SK-N-SH treated with all-trans-retinoic acid at 6 μM for 48 hours (cell line): ENCODE measurements around the gene SFN.

Source experiments
- BACH2 ChIP-seq: fragments of 250-450 bp; sonication (Bioruptor Pico); IDR thresholded peaks from 2 replicates; pipeline ENCODE4 v1.9.0; 2021; ENCODE audit warnings: mild to moderate bottlenecking, borderline replicate concordance
- CREB5 ChIP-seq: fragments of 250-450 bp; sonication (Bioruptor Pico); IDR thresholded peaks from 2 replicates; pipeline ENCODE4 v1.5.1; 2020; ENCODE audit warnings: low read depth, mild to moderate bottlenecking, moderate library complexity
- POU6F1 ChIP-seq: fragments of 250-450 bp; sonication (Bioruptor Pico); IDR thresholded peaks from 2 replicates; pipeline ENCODE4 v1.8.0; 2021; ENCODE audit warnings: low read depth, mild to moderate bottlenecking, moderate library complexity, borderline replicate concordance
- ZC3H10 ChIP-seq: fragments of 250-450 bp; sonication (Bioruptor Pico); IDR thresholded peaks from 2 replicates; pipeline ENCODE4 v1.5.1; 2021; ENCODE audit warnings: mild to moderate bottlenecking, moderate library complexity
- ZNF8 ChIP-seq: fragments of 450-650 bp; formaldehyde crosslinking; IDR thresholded peaks from 2 replicates; pipeline ENCODE4 v1.5.0; 2020; ENCODE audit warnings: mild to moderate bottlenecking, moderate library complexity

- TF ChIP-seq CREB5 (CRISPR knock-in tag) (no peak), ZC3H10 (CRISPR knock-in tag) (no peak), ZNF8 (no peak), POU6F1 (CRISPR knock-in tag) (no peak), BACH2 (CRISPR knock-in tag) (no peak)
These were observed 47.0 kb downstream of the SFN start for GRCh38 chr1:26909951-26910342.
